ENCODE results near the gene RXRA.
A peak's percentile ranks its signal among the peaks of the same experiment; 100 is the strongest.

GRCh38 chr9:134286471-134287245, 39.6 kb upstream of the RXRA start:
- TF ChIP-seq CTCF (IDR thresholded peaks at IDR 0.05; ENCODE audit: low read length), result peak; percentile 23; the same call in 1 of the 2 replicates
- TF ChIP-seq EZH2 (IDR thresholded peaks at IDR 0.05; ENCODE audit: borderline replicate concordance, low read length), result no peak
